HepG2 (cell line): ENCODE data around the gene RPL31. TPM values are rescaled to one million over a fixed set of nuclear protein-coding genes. Genes with fewer than 3 reads are reported as not detected.

Source experiments
- AHR ChIP-seq: IDR thresholded peaks from 2 replicates; pipeline ENCODE4 v1.6.1; 2018; ENCODE audit warnings: missing genetic modification reagents, missing compliant biosample characterization
- ARNT2 ChIP-seq: sonication (generic); formaldehyde crosslinking; IDR thresholded peaks from 2 replicates; pipeline ENCODE4 v1.8.0; 2022; ENCODE audit warnings: mild to moderate bottlenecking, low read depth, missing genetic modification reagents, moderate library complexity
- BCL3 ChIP-seq: sonication (generic); formaldehyde crosslinking; IDR thresholded peaks from 2 replicates; pipeline ENCODE4 v1.5.1; 2020; ENCODE audit warnings: mild to moderate bottlenecking, missing genetic modification reagents, moderate library complexity
- CCAR2 ChIP-seq: fragments of 200-400 bp; formaldehyde crosslinking; optimal IDR thresholded peaks from 2 replicates; pipeline ENCODE3; 2018; ENCODE audit warnings: low read depth, mild to moderate bottlenecking, low read length, moderate library complexity
- ESRRA ChIP-seq: sonication (generic); formaldehyde crosslinking; IDR thresholded peaks from 2 replicates; pipeline ENCODE4 v1.5.1; 2020; ENCODE audit warnings: mild to moderate bottlenecking, low read depth, missing genetic modification reagents
- FOSL2 ChIP-seq: sonication (generic); formaldehyde crosslinking; IDR thresholded peaks from 2 replicates; pipeline ENCODE4 v1.4.0; 2020; ENCODE audit warnings: missing genetic modification reagents
- FOXP1 ChIP-seq, 2 experiments: fragments of 450-650 bp in 1 of 2; IDR thresholded peaks; 2 replicates each; pipeline ENCODE4 v1.6.1; 2017 to 2018; ENCODE audit warnings: antibody characterized with exemption in 1 of 2
- GPBP1L1 ChIP-seq: sonication (generic); formaldehyde crosslinking; IDR thresholded peaks from 2 replicates; pipeline ENCODE4 v1.5.0; 2020; ENCODE audit warnings: mild to moderate bottlenecking, missing genetic modification reagents
- HBP1 ChIP-seq: IDR thresholded peaks from 2 replicates; pipeline ENCODE4 v1.6.1; 2016; ENCODE audit warnings: low read depth, control low read depth
- HNRNPL ChIP-seq: fragments of 200-400 bp; formaldehyde crosslinking; IDR thresholded peaks from 2 replicates; pipeline ENCODE4 v1.6.1; 2017; ENCODE audit warnings: mild to moderate bottlenecking, low read depth, low read length
- KLF16 ChIP-seq, 2 experiments: sonication (generic) in 1 of 2; formaldehyde crosslinking in 1 of 2; IDR thresholded peaks; 2 replicates each; pipeline versions ENCODE4 v1.6.1 to v1.8.0; 2016 to 2023; ENCODE audit warnings: missing genetic modification reagents in 2 of 2, missing compliant biosample characterization in 1 of 2
- NFE2L2 ChIP-seq: fragments of 150-350 bp; IDR thresholded peaks from 2 replicates; pipeline ENCODE4 v1.6.1; 2014; ENCODE audit warnings: low read length
- NFKB2 ChIP-seq: sonication (generic); formaldehyde crosslinking; IDR thresholded peaks from 2 replicates; pipeline ENCODE4 v1.4.0; 2020; ENCODE audit warnings: missing genetic modification reagents, borderline replicate concordance
- RXRA ChIP-seq: sonication (generic); formaldehyde crosslinking; IDR thresholded peaks from 2 replicates; pipeline ENCODE4 v1.5.1; 2020; ENCODE audit warnings: missing genetic modification reagents
- ZBTB14 ChIP-seq: sonication (generic); formaldehyde crosslinking; IDR thresholded peaks from 2 replicates; pipeline ENCODE4 v1.4.0; 2020; ENCODE audit warnings: missing genetic modification reagents
- ZNF275 ChIP-seq: sonication (generic); formaldehyde crosslinking; IDR thresholded peaks from 2 replicates; pipeline ENCODE4 v1.8.0; 2022; ENCODE audit warnings: missing genetic modification reagents, mild to moderate bottlenecking, inconsistent platforms, borderline replicate concordance
- ZNF552 ChIP-seq: sonication (generic); formaldehyde crosslinking; IDR thresholded peaks from 2 replicates; pipeline ENCODE4 v1.9.0; 2022; ENCODE audit warnings: missing genetic modification reagents, mild to moderate bottlenecking, borderline replicate concordance
- ZNF558 ChIP-seq: sonication (generic); formaldehyde crosslinking; IDR thresholded peaks from 2 replicates; pipeline ENCODE4 v1.9.0; 2022; ENCODE audit warnings: mild to moderate bottlenecking, missing genetic modification reagents, borderline replicate concordance
- ZNF564 ChIP-seq: sonication (generic); formaldehyde crosslinking; IDR thresholded peaks from 2 replicates; pipeline ENCODE4 v1.8.1; 2023; ENCODE audit warnings: mild to moderate bottlenecking, missing genetic modification reagents
- ZNF615 ChIP-seq: sonication (generic); formaldehyde crosslinking; IDR thresholded peaks from 2 replicates; pipeline ENCODE4 v1.5.0; 2020; ENCODE audit warnings: mild to moderate bottlenecking, missing genetic modification reagents, borderline replicate concordance
- ZNF776 ChIP-seq: sonication (generic); formaldehyde crosslinking; IDR thresholded peaks from 2 replicates; pipeline ENCODE4 v1.4.0; 2020; ENCODE audit warnings: mild to moderate bottlenecking, missing genetic modification reagents
- polyA plus RNA-seq, 8 experiments: library from polyadenylated mRNA; depleted of rRNA in 3 of 8; stranded (reverse) in 7 of 8; unstranded in 1 of 8; fragments of >200 nt; fragmentation: Illumina TruSeq in 4 of 8; extraction: Trizol in 4 of 8; gene quantifications; 2 replicates each; pipeline versions ENCODE4 v1.2.1 to v1.2.3, GENCODE V29; 2011 to 2016; ENCODE audit warnings: low read depth in 4 of 8, missing spikeins in 1 of 8, mixed read lengths in 1 of 8; ENCODE audit not compliant: insufficient read depth in 1 of 8
- total RNA-seq, 5 experiments: library from RNA; depleted of rRNA; stranded (reverse); fragments of >200 nt; fragmentation: Illumina TruSeq; extraction: Trizol; gene quantifications; 2 replicates each; pipeline ENCODE4 v1.2.3, GENCODE V29; 2016; ENCODE audit warnings: low read depth in 1 of 5

RPL31 gene
- total and polyA plus RNA-seq, 2 of the 13 experiments (the other 11 are each of a cell fraction or from before 2014, with no cell fraction given) = 3,331 to 3,582 TPM

GRCh38 chr2:101001691-101002561 is at the start of gene RPL31 (continued):
- TF ChIP-seq ARNT2 (CRISPR knock-in tag) = peak; percentile 99
- TF ChIP-seq KLF16 (CRISPR knock-in tag; IDR thresholded peaks at IDR 0.05) = peak in 1 of 2 experiments; percentile 100
- no peak for TF ChIP-seq CCAR2
- peak; percentile 99; the same call in 1 of the 2 replicates for TF ChIP-seq ZNF275
- TF ChIP-seq FOSL2 (CRISPR knock-in tag) = peak; percentile 67
- peak; percentile 99 for TF ChIP-seq ZNF776 (CRISPR knock-in tag)
- no peak; the same call in 1 of the 2 replicates for TF ChIP-seq ZNF615 (CRISPR knock-in tag)
- peak; percentile 98; the same call in 1 of the 2 replicates for TF ChIP-seq ZNF558 (CRISPR knock-in tag)
- peak; percentile 97 for TF ChIP-seq ZNF564 (CRISPR knock-in tag)
- TF ChIP-seq ZNF552 = peak; percentile 99
- peak; percentile 71; the same call in 1 of the 2 replicates for TF ChIP-seq ESRRA
- TF ChIP-seq HBP1 = peak; percentile 98
- peak; percentile 99 for TF ChIP-seq NFKB2 (CRISPR knock-in tag)
- TF ChIP-seq BCL3 (CRISPR knock-in tag) = peak; percentile 96; the same call in 1 of the 2 replicates
- TF ChIP-seq RXRA (CRISPR knock-in tag) = peak; percentile 93
- TF ChIP-seq AHR (CRISPR knock-in tag) = peak; percentile 96
- peak; percentile 98 for TF ChIP-seq ZBTB14 (CRISPR knock-in tag)
- no peak for TF ChIP-seq FOXP1 (IDR thresholded peaks at IDR 0.05)
- TF ChIP-seq FOXP1 (CRISPR knock-in tag; IDR thresholded peaks at IDR 0.05) = peak; percentile 76
- 0 out of 2 replicates have a peak, but pooled peaks have one; percentile 45 for TF ChIP-seq HNRNPL
- no peak for TF ChIP-seq GPBP1L1
- TF ChIP-seq NFE2L2 = 0 out of 2 replicates have a peak, but pooled peaks have one; percentile 0
